NCI-H446 treated with DMSO at 0.1 percent for 48 hours (cell line): ENCODE data around the gene STRBP.
"Not testable (repeated sequence)": the region's sequence is repeated elsewhere in the genome, so short reads cannot be mapped to it uniquely, and the experiment has no call there.

Source experiments
- DNase-seq: peaks from one replicate; lab custom pipeline; 2025; lab: John Stamatoyannopoulos, UW

Gene STRBP

GRCh38 chr9:123249162-123249561 lies 19.2 kb downstream of the STRBP start:
- DNase-seq = not testable (repeated sequence)

GRCh38 chr9:123248630-123249029 lies 19.8 kb downstream of the STRBP start:
- no peak for DNase-seq

GRCh38 chr9:123246534-123246933 lies 21.9 kb downstream of the STRBP start:
- DNase-seq = peak; percentile 15

GRCh38 chr9:123239726-123240125 lies 28.7 kb downstream of the STRBP start:
- DNase-seq = no peak

- DNase-seq = no peak
These were observed 30.0 kb downstream of the STRBP start for GRCh38 chr9:123238365-123238764.

GRCh38 chr9:123237220-123237619 lies 31.2 kb downstream of the STRBP start:
- DNase-seq = no peak

GRCh38 chr9:123235448-123235847 lies 32.9 kb downstream of the STRBP start:
- no peak for DNase-seq

GRCh38 chr9:123234853-123235252 lies 33.5 kb downstream of the STRBP start:
- no peak for DNase-seq

GRCh38 chr9:123232332-123232731 lies 36.1 kb downstream of the STRBP start:
- no peak for DNase-seq

- no peak for DNase-seq
These were observed 37.0 kb downstream of the STRBP start for GRCh38 chr9:123231421-123231820.

- no peak for DNase-seq
These were observed 39.4 kb downstream of the STRBP start for GRCh38 chr9:123228967-123229366.

- no peak for DNase-seq
These were observed 42.4 kb downstream of the STRBP start for GRCh38 chr9:123225995-123226394.

- DNase-seq = no peak
These were observed 43.0 kb downstream of the STRBP start for GRCh38 chr9:123225374-123225813.

- no peak for DNase-seq
These were observed 48.3 kb downstream of the STRBP start for GRCh38 chr9:123220127-123220526.

- DNase-seq = no peak
These were observed 49.6 kb downstream of the STRBP start for GRCh38 chr9:123218831-123219230.

GRCh38 chr9:123217128-123217654 lies 51.2 kb downstream of the STRBP start:
- no peak for DNase-seq

GRCh38 chr9:123216251-123216797 lies 52.1 kb downstream of the STRBP start:
- no peak for DNase-seq

GRCh38 chr9:123211081-123211480 lies 57.3 kb downstream of the STRBP start:
- no peak for DNase-seq

- no peak for DNase-seq
These were observed 59.7 kb downstream of the STRBP start for GRCh38 chr9:123208626-123209174.

GRCh38 chr9:123206065-123206464 lies 62.3 kb downstream of the STRBP start:
- no peak for DNase-seq

- no peak for DNase-seq
These were observed 67.3 kb downstream of the STRBP start for GRCh38 chr9:123201083-123201482.

GRCh38 chr9:123200469-123200868 lies 67.9 kb downstream of the STRBP start:
- not testable (repeated sequence) for DNase-seq

- DNase-seq = no peak
These were observed 72.3 kb downstream of the STRBP start for GRCh38 chr9:123196124-123196523.

GRCh38 chr9:123194023-123194422 lies 74.4 kb downstream of the STRBP start:
- no peak for DNase-seq
